HFFc6 (cell line): ENCODE results near the gene TRAPPC3. TPM values are rescaled to one million over a fixed set of nuclear protein-coding genes. Genes with fewer than 3 reads are reported as not detected.
"Not testable (repeated sequence)": the region's sequence is repeated elsewhere in the genome, so short reads cannot be mapped to it uniquely, and the experiment has no call there.

Experiments used
- DNase-seq: peaks from one replicate; pipeline ENCODE4 v3.0.0-alpha.2; 2018
- H3K27ac Mint-ChIP-seq: 2 replicates; pipeline ENCODE4 v1.8.0; 2020; ENCODE audit warnings: mild to moderate bottlenecking, mixed read lengths
- H3K27me3 Mint-ChIP-seq: 2 replicates; pipeline ENCODE4 v1.8.0; 2021; ENCODE audit warnings: mild to moderate bottlenecking, moderate library complexity, mixed read lengths; ENCODE audit not compliant: insufficient read depth
- H3K36me3 Mint-ChIP-seq: 2 replicates; pipeline ENCODE4 v1.8.0; 2021; ENCODE audit warnings: low read depth, mixed read lengths
- H3K4me1 Mint-ChIP-seq: 2 replicates; pipeline ENCODE4 v1.8.0; 2020; ENCODE audit warnings: low read depth, mixed read lengths
- H3K4me3 Mint-ChIP-seq: 2 replicates; pipeline ENCODE4 v1.8.0; 2020; ENCODE audit warnings: mild to moderate bottlenecking, moderate library complexity, mixed read lengths
- H3K9me3 Mint-ChIP-seq: 2 replicates; pipeline ENCODE4 v1.8.0; 2020; ENCODE audit warnings: mild to moderate bottlenecking, mixed read lengths
- CTCF ChIP-seq: fragments of 200-600 bp; sonication (generic); IDR thresholded peaks from 2 replicates; pipeline ENCODE4 v1.5.0; 2021; ENCODE audit warnings: antibody characterized with exemption, mild to moderate bottlenecking
- long read RNA-seq: library from polyadenylated mRNA; unstranded; transcript quantifications from one replicate; pipeline ENCODE4 v2.0.0, GENCODE V29; 2019
- total RNA-seq, 6 experiments: library from RNA; stranded (reverse); fragmentation: NEBNext Ultra II Directional; extraction: Animal tissue kit (Norgen Biotek cat#: 25700); gene quantifications; 2 replicates in 1 of 6; 3 replicates in 5 of 6; pipeline ENCODE4 v1.2.3, GENCODE V29; 2021

Gene TRAPPC3
- total RNA-seq = 10 to 100 TPM; 76.6 to 93.4 (median 78.6) TPM
- long read RNA-seq, transcript TRAPPC3-204 (5 exons, 1,265 nt) = major isoform, 61 of 73 reads
- long read RNA-seq, transcript TRAPPC3-202 (5 exons, 1,056 nt) = minor isoform, 6 of 73 reads
- long read RNA-seq, partial matches to known transcripts = 2 of 73 reads
- long read RNA-seq, other reads (novel, unspliced or antisense) = 0 of 73 reads

GRCh38 chr1:36149237-36149972 is at the start of gene TRAPPC3:
Gene TRAPPC3 (minus strand): TSS chr1:36149486. CDS start chr1:36149378, 108 bp downstream.
- H3K4me3 Mint-ChIP-seq = peak within 1 kb of the TSS; percentile 100
- H3K27me3 Mint-ChIP-seq = peaks cover 2% of the 10 kb centered on the region
- peaks cover 10% of the 10 kb centered on the region for H3K36me3 Mint-ChIP-seq
- peak; percentile 100 for DNase-seq
- H3K27ac Mint-ChIP-seq = peak within 1 kb of the TSS; percentile 98
- H3K9me3 Mint-ChIP-seq = no peaks in the 10 kb centered on the region
- peak; percentile 94 for TF ChIP-seq CTCF
- peaks cover 50% of the 10 kb centered on the region for H3K4me1 Mint-ChIP-seq

GRCh38 chr1:36198641-36199040 is 49.4 kb upstream of the TRAPPC3 start:
- Mint-ChIP-seq H3K4me1 (peaks cover 14% of the 10 kb centered on the region), H3K27ac (no peak overlapping the region), H3K9me3 (no peaks in the 10 kb centered on the region), H3K4me3 (no peak overlapping the region), H3K27me3 (no peaks in the 10 kb centered on the region; the same call in 1 of the 2 replicates), H3K36me3 (no peaks in the 10 kb centered on the region; the same call in 1 of the 2 replicates)
- no peak for TF ChIP-seq CTCF
- no peak for DNase-seq

GRCh38 chr1:36196805-36197204 is 47.5 kb upstream of the TRAPPC3 start:
- H3K27me3 Mint-ChIP-seq, H3K4me3 Mint-ChIP-seq, H3K36me3 Mint-ChIP-seq, H3K27ac Mint-ChIP-seq, DNase-seq, H3K4me1 Mint-ChIP-seq, H3K9me3 Mint-ChIP-seq: not testable (repeated sequence)

- Mint-ChIP-seq H3K27me3 (peaks cover 6% of the 10 kb centered on the region), H3K4me1 (peaks cover 19% of the 10 kb centered on the region), H3K9me3 (no peaks in the 10 kb centered on the region), H3K27ac (peak overlapping the region; percentile 90), H3K4me3 (peak overlapping the region; percentile 15), H3K36me3 (peaks cover 6% of the 10 kb centered on the region)
- TF ChIP-seq CTCF = peak; percentile 91
- DNase-seq = peak; percentile 92
These were observed 38.7 kb upstream of the TRAPPC3 start for GRCh38 chr1:36187800-36188593.

- Mint-ChIP-seq H3K27ac (peak overlapping the region; percentile 45), H3K4me3 (no peak overlapping the region), H3K36me3 (peaks cover 12% of the 10 kb centered on the region), H3K4me1 (peaks cover 17% of the 10 kb centered on the region), H3K27me3 (peaks cover 7% of the 10 kb centered on the region), H3K9me3 (no peaks in the 10 kb centered on the region)
- TF ChIP-seq CTCF = no peak
- DNase-seq = no peak
These were observed 34.1 kb upstream of the TRAPPC3 start for GRCh38 chr1:36183309-36183856.
